IPS DF 4.7 (cell line): ENCODE data around the gene KNCN.

ENCODE experiments used
- DNase-seq: peaks from one replicate; pipeline ENCODE4 v3.0.0-alpha.2; 2013; ENCODE audit warnings: low spot score; ENCODE audit errors: extremely low read depth

KNCN gene

DNA sequence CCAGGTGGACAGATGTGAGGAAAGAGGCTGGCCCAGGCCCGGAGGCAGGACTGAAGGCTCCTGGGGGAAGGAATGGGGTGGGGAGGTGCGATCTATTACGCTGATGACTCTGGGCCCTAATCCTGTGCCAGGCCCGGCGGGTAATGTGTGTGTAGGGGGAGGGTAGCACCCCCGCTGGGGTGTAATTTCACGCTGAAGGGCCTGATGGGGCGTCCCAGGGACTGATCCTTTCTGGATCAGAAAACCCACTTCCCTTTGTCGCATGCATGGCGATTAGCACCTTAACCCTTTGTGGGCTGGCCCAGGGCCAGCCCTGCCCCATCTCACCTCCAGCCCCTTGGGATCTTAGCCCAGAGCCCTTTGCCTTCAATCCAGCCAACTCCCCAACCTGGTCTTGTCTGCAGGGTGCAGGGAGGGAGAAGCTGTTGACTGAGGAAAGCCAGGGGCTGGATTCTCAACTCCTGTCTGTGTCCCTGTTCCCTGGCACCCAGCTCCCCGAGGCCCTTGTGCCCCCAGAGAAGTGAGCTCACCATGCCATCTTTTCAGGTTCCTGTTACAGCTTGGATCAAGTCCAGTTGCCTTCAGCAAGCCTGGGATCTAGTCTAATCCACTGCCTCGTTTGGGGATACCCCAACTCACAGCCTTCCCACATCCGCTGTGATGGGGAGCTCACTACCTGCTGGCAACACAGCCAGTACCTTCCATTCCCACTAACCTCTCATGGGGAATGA lies 26.0 kb downstream of the KNCN start:
- no peak for DNase-seq

- no peak for DNase-seq
Observed at GRCh38 chr1:46524843-46525242, 26.6 kb downstream of the KNCN start.

DNA sequence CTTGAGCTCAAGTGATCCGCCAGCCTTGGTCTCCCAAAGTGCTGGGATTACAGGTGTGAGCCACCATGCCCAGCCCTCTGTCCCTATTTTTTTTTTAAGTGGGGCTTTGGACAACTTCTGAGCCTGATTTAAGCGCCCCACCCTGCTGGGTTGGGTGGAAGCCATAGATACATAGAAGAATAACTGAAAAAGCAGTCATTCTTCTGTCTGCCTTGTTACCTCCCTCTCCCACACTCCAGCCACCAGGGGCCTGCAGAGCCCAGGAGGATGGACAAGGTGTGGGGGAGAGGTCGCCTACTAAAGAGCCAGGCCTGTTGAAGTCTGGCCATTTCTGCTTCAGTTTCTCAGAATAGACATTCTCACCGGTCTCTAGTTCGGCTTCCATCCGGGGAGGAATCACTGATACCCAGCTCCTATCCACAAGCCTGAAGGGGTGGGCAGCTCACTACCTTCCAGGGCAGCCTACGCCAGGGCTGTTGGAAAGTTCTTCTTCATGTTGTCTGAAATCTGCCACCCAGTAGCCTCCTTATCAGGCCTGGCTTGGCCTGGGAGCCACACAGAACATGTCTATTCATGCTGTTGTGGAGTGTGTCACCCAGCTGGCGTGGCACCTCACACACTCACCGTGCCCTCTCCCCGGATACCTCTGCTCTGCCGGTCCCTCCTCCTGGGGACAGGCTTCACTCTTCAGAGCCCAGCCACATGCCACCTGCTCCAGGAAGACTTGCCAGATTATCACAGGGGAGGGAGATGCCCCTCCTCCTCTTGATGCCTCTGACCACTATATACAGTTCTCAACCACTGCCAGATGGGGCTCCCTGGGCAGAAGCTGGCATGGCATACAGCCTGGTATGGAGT lies 27.7 kb downstream of the KNCN start:
- DNase-seq, result no peak

DNA sequence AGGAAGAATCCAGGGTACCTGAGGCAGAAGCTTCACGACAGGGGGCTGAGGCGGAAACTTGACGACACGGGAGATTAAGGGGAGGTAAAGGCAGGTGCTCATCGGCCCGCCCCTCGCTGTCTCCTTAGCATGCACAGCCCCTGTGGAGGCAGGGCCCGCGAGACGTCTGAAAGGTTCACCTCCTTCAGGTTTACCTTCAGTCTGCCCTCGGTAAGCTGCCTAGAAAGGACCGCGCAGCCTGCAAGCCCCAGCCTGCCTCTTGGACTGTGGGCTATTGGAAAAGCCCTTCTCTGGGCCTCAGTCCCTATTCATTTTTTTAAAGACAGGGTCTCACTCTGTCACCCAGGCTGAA lies 28.5 kb downstream of the KNCN start:
- no peak for DNase-seq

DNA sequence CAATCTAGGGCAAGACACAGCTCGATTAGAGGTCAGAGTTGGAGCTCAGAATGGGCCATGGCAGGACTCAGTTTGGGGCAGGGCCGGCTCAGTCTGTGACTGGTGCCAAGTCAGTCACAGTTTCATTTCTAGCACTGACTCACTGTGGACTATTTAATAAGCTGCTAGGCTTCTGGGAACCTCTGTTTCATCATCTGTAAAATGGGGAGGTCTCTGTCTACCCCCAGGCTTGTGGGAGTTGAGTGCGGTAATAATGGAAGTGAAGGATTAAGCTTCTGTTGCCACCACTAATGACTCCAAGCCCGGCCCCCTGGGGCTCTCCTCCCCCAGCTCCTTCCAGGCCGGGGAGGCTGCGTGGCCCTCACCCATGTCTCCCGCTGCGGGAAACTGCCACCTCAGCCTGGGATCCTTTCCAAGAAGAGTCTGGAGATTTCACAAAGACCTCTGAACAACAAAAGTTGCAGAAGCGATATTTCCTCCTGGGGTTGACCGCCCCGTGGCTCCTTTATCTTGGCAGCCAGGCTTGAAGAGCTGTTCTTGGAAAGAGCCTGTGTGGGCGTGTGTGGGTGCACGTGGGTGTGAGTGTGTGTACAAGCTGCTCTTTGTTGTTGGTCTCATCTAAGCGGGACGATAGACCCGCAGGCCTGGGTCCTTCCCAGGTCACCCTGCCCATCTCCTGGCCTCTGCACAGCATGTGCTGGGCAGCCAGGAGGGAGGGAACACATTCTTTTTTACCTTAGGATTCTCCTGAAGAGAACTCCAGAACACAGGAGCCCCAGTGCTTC lies 29.1 kb downstream of the KNCN start:
- DNase-seq, result no peak

DNA sequence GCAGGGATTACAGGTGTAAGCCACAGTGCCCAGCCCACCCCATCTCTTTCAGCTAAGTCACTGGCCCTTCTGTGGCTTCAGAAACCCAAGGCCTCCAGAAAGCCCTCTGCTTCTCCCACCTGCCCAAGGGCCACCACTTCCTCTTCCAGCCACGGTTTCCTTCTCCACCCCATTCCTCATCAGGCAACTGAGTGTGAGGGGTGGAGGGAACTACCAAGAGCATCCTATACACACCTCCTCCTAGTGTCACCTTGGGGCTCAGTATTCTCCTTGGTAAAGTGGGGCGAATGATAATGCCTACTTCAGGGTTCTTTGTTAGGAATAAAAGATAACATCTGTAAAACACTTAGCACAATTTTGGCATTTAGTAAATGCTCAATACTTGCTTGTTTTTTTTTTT lies 30.0 kb downstream of the KNCN start:
- DNase-seq, result no peak

- DNase-seq, result no peak
Observed at GRCh38 chr1:46520063-46520911, 31.2 kb downstream of the KNCN start.

DNA sequence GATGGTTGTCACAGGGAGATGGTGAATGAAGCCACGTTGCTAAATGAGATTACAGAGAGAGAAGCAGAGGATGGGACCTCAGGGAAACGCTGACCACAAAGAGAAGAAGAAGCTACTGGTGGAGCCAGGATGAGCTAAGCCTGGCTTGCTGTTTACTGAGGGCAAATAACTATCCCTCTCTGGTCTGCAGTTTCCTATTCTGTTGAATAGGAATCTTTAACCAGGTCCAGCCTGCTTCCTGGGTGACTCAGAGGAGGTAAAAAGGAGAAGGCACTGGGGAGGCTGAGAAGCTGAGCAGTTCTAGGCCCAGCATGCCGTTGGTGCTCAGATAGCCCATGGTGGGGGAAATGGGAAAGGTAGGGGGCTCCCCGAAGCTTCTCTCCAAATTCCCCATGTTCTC lies 32.2 kb downstream of the KNCN start:
- no peak for DNase-seq

GRCh38 chr1:46517932-46518498 lies 33.4 kb downstream of the KNCN start:
- no peak for DNase-seq

GRCh38 chr1:46517010-46517600 lies 34.3 kb downstream of the KNCN start:
- no peak for DNase-seq

GRCh38 chr1:46516200-46516950 lies 35.1 kb downstream of the KNCN start:
- DNase-seq, result no peak

DNA sequence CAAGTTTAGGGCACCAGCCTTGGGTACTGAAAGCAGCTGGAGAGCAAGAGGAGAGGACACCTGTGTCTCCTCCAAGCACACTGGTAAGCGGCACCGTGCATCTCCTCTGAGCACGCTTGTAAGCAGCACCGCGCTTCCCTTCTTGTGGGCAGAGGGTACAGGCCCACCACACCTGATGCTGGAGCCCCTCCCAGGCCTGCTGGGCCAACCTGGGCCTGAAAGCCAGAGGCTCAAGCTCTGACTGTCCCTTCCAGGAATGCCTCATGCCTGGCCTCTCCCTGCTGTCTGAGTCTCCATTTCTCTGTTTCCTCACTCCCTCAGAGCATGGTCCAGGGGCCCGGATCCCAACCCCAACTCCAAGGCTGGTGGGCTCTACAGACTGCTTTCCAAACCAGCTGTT lies 35.9 kb downstream of the KNCN start:
- no peak for DNase-seq

GRCh38 chr1:46513536-46513935 lies 37.9 kb downstream of the KNCN start:
- DNase-seq, result no peak

DNA sequence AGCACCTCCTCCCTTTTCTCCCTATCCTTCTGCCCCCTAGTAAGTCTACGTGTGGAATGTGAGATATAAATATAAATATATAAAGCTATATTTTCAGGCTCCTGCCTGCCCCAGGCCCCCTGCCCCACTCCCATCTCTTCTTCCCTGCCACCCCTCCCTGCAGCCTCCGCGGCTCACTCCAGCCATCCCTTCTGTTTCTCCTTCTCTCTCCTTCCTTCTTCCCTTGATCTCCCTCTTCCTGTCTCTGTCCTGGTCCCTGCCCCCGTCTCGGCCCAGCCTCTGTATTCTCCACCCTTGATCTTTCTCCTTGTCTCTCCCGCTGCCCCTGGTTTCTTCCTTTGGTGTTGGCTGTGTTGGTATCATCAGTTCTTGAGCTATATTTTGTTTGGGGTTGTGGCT lies 38.7 kb downstream of the KNCN start:
- no peak for DNase-seq

DNA sequence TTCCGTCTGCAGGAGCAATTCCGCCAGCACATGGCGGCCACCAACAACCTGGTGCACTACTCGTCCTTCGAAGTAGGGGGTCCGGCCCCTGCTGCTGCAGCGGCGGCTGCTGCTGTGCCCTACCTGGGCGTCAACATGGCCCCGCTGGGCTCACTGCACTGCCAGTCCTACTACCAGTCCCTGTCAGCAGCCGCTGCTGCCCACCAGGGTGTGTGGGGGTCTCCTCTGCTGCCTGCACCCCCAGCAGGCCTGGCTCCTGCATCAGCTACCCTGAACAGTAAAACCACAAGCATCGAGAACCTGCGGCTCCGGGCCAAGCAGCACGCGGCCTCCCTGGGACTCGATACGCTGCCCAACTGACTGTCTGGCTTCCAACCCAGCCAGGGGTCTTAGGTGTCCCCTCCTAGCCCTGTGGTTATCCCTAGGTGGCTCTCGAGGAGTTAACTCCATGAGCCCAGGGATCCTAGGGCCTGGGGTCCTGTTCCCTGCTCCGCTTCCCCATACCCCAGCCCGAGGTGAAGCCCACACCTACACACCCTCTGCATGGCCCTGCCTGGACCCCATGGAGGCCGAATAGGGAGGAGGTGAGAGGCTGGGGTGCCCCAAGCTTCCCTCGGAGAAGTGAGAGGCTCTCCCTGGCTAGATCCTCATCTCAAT lies 39.2 kb downstream of the KNCN start:
- DNase-seq, result no peak

DNA sequence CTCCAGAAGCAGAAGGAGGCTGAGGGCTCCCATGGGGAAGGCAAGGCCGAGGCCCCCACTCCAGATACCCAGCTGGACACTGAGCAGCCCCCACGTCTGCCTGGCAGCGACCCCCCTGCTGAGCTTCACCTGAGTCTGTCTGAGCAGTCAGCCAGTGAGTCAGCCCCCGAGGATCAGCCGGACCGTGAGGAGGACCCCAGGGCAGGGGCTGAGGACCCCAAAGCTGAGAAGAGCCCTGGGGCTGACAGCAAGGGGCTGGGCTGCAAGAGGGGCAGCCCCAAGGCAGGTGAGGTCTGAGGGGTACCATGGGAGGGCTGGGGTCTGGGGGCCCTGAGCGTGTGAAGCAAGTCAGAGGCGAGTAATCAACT lies 40.5 kb downstream of the KNCN start:
- no peak for DNase-seq

GRCh38 chr1:46510341-46510997 lies 41.0 kb downstream of the KNCN start:
- no peak for DNase-seq

GRCh38 chr1:46508757-46509156 lies 42.7 kb downstream of the KNCN start:
- DNase-seq, result no peak
